ENCODE measurements around the gene ST6GALNAC3. TPM values are rescaled to one million over a fixed set of nuclear protein-coding genes. Genes with fewer than 3 reads are reported as not detected.

The ST6GALNAC3 gene
- total RNA-seq, 1 donor from 2014 or later: 23.6 TPM

DNA sequence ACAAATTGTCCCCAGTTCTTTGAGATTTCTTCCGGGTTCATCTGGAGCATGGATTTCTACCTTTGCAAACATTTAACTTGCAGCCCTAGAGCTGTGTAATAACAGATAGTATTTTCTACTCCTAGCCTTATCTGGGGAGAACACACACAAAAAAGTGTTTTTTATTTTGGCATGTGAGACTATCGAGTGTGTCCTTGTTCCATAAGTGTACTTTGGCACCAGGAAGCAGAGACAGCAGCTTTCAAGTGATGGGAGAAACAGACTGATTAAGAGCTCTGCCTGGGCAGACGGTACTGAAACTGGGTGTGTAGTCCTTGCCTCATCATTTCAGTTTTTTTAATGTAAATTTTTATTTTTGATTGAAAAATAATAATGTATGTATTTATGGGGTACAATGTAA is 297.4 kb downstream of the ST6GALNAC3 start:
- Histone ChIP-seq H3K4me2 (no peak overlapping the region), H4K20me1 (ENCODE audit: low read depth) (no peaks in the 10 kb centered on the region), H2AFZ (replicated peaks) (no peak overlapping the region), H3K4me3 (no peak overlapping the region), H3K9me3 (ENCODE audit: low read depth) (no peaks in the 10 kb centered on the region), H3K27ac (no peak overlapping the region), H3K9ac (no peak overlapping the region), H3F3A (ENCODE audit: low read depth) (no peaks in the 10 kb centered on the region), H3K27me3 (no peaks in the 10 kb centered on the region), H3K36me3 (no peaks in the 10 kb centered on the region), H3K4me1 (peaks cover 4% of the 10 kb centered on the region), H3K79me2 (ENCODE audit: low read depth) (no peaks in the 10 kb centered on the region)
- Mint-ChIP-seq H3K4me3 (no peak overlapping the region), H3K27ac (no peak overlapping the region), H3K36me3 (no peaks in the 10 kb centered on the region), H3K27me3 (ENCODE audit: insufficient read depth, low read depth) (no peaks in the 10 kb centered on the region), H3K4me1 (no peaks in the 10 kb centered on the region), H3K9me3 (no peaks in the 10 kb centered on the region)
- DNase-seq (ENCODE audit: low spot score): no peak
- TF ChIP-seq EZH2 (IDR thresholded peaks at IDR 0.05): no peak
- TF ChIP-seq, protein P1, sequence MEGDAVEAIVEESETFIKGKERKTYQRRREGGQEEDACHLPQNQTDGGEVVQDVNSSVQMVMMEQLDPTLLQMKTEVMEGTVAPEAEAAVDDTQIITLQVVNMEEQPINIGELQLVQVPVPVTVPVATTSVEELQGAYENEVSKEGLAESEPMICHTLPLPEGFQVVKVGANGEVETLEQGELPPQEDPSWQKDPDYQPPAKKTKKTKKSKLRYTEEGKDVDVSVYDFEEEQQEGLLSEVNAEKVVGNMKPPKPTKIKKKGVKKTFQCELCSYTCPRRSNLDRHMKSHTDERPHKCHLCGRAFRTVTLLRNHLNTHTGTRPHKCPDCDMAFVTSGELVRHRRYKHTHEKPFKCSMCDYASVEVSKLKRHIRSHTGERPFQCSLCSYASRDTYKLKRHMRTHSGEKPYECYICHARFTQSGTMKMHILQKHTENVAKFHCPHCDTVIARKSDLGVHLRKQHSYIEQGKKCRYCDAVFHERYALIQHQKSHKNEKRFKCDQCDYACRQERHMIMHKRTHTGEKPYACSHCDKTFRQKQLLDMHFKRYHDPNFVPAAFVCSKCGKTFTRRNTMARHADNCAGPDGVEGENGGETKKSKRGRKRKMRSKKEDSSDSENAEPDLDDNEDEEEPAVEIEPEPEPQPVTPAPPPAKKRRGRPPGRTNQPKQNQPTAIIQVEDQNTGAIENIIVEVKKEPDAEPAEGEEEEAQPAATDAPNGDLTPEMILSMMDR (IDR thresholded peaks at IDR 0.05): no peak
- no peak for TF ChIP-seq EZH2phosphoT487 (IDR thresholded peaks at IDR 0.05)

DNA sequence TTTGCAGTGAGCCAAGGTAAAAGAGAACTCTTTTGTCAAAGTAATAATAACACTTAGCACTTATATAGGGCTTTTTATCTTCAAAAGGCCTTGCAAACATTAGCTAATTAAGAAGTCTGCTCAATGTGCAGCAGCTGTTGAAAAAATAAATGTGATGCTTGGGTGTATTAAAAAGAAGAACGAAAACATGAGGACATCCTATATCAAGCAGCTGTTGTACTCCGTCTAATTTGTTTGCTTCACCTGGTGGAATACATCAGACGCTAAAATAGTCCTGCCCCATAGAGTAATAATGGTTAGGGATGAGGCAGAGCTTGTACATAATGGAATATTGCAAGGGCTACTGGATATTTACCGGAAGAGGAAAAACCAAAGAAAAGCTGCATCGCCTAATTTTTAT is 299.5 kb downstream of the ST6GALNAC3 start:
- no peak overlapping the region for H3K4me3 Mint-ChIP-seq
- no peaks in the 10 kb centered on the region for H3K36me3 ChIP-seq
- no peaks in the 10 kb centered on the region for H3K36me3 Mint-ChIP-seq
- no peak overlapping the region for H3K27ac ChIP-seq
- H3K27ac Mint-ChIP-seq: no peak overlapping the region
- no peak overlapping the region for H3K9ac ChIP-seq
- no peaks in the 10 kb centered on the region for H3K27me3 Mint-ChIP-seq (ENCODE audit: insufficient read depth, low read depth)
- no peak overlapping the region for H2AFZ ChIP-seq (replicated peaks)
- no peaks in the 10 kb centered on the region for H3F3A ChIP-seq (ENCODE audit: low read depth)
- H3K4me1 ChIP-seq: peaks cover 4% of the 10 kb centered on the region
- no peak overlapping the region for H3K4me2 ChIP-seq
- TF ChIP-seq, protein P1 (IDR thresholded peaks at IDR 0.05): no peak
- TF ChIP-seq EZH2 (IDR thresholded peaks at IDR 0.05) (no peak), EZH2phosphoT487 (IDR thresholded peaks at IDR 0.05) (no peak)
- H3K9me3 Mint-ChIP-seq: peaks cover 5% of the 10 kb centered on the region
- no peaks in the 10 kb centered on the region for H3K4me1 Mint-ChIP-seq
- H4K20me1 ChIP-seq (ENCODE audit: low read depth): no peaks in the 10 kb centered on the region
- H3K4me3 ChIP-seq: no peak overlapping the region
- no peaks in the 10 kb centered on the region for H3K9me3 ChIP-seq (ENCODE audit: low read depth)
- DNase-seq (ENCODE audit: low spot score): no peak
- H3K27me3 ChIP-seq: no peaks in the 10 kb centered on the region
- no peaks in the 10 kb centered on the region for H3K79me2 ChIP-seq (ENCODE audit: low read depth)

DNA sequence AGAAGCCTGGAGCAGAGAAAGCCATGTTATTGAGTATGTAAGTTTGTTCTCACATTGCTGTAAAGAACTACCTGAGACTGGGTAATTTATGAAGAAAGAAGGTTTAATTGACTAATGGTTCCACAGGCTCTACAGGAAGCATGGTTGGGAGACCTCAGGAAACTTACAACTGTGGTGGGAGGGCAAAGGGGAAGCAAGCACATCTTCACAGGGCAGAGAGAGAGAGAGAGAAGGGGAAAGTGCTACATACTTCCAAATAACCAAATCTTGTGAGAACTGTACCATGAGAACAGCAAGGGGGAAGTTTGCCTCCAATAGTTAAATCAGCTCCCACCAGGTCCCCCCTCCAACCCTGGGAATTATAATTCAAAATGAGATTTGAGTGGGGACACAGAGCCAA is 302.7 kb downstream of the ST6GALNAC3 start:
- H3K79me2 ChIP-seq (ENCODE audit: low read depth): no peaks in the 10 kb centered on the region
- no peaks in the 10 kb centered on the region for H4K20me1 ChIP-seq (ENCODE audit: low read depth)
- TF ChIP-seq, protein P1 (IDR thresholded peaks at IDR 0.05): no peak
- TF ChIP-seq EZH2 (IDR thresholded peaks at IDR 0.05) (no peak), EZH2phosphoT487 (IDR thresholded peaks at IDR 0.05) (no peak)
- H3K4me3 ChIP-seq: no peak overlapping the region
- no peaks in the 10 kb centered on the region for H3K36me3 ChIP-seq
- Mint-ChIP-seq H3K4me3 (no peak overlapping the region), H3K27me3 (ENCODE audit: insufficient read depth, low read depth) (no peaks in the 10 kb centered on the region), H3K27ac (no peak overlapping the region), H3K36me3 (no peaks in the 10 kb centered on the region), H3K9me3 (peaks cover 5% of the 10 kb centered on the region), H3K4me1 (no peaks in the 10 kb centered on the region)
- H3F3A ChIP-seq (ENCODE audit: low read depth): no peaks in the 10 kb centered on the region
- H3K4me2 ChIP-seq: no peak overlapping the region
- DNase-seq (ENCODE audit: low spot score): no peak
- no peak overlapping the region for H3K27ac ChIP-seq
- no peaks in the 10 kb centered on the region for H3K27me3 ChIP-seq
- H2AFZ ChIP-seq (replicated peaks): no peak overlapping the region
- no peaks in the 10 kb centered on the region for H3K9me3 ChIP-seq (ENCODE audit: low read depth)
- H3K9ac ChIP-seq: no peak overlapping the region
- peaks cover 10% of the 10 kb centered on the region for H3K4me1 ChIP-seq
